CD4-positive, alpha-beta T cell (primary cell): Measurements from ENCODE around the gene ILRUN. TPM values are rescaled to one million over a fixed set of nuclear protein-coding genes. Genes with fewer than 3 reads are reported as not detected.
"Not testable (repeated sequence)": the region's sequence is repeated elsewhere in the genome, so short reads cannot be mapped to it uniquely, and the experiment has no call there.

Source experiments
- ATAC-seq: fragments of 200-7000 bp; cut with Tn5 transposase; one replicate; pipeline ENCODE4 v1.10.0; 2022; ENCODE audit warnings: mild to moderate bottlenecking; ENCODE audit not compliant: poor library complexity
- CTCF ChIA-PET: fragments of 350-600 bp; sonication (Branson Sonifier 250); formaldehyde crosslinking; loops from one replicate; lab custom pipeline; 2021; ENCODE audit warnings: antibody characterized with exemption, inconsistent platforms; lab: Charles Lee
- POLR2A ChIA-PET: fragments of 350-600 bp; sonication (Branson Sonifier 250); formaldehyde crosslinking; loops from one replicate; lab custom pipeline; 2021; ENCODE audit warnings: antibody characterized with exemption, inconsistent platforms; lab: Charles Lee
- DNase-seq, 14 experiments: peaks; one replicate each; pipeline ENCODE4 v3.0.0-alpha.2; 2013 to 2020; ENCODE audit warnings: mixed read lengths in 2 of 14
- H3K27ac ChIP-seq, 2 donors: one replicate each; pipeline versions ENCODE4 v1.5.1 to v1.7.0; 2013; ENCODE audit warnings: low read length in 2 of 2, low read depth in 1 of 2, mild to moderate bottlenecking in 1 of 2
- H3K27me3 ChIP-seq, 2 experiments: 1 replicate in 1 of 2; 2 replicates in 1 of 2; pipeline versions ENCODE4 v1.6.1 to v1.7.0; 2013; ENCODE audit warnings: low read length in 2 of 2, control low read depth in 1 of 2, mild to moderate bottlenecking in 1 of 2, moderate library complexity in 1 of 2; ENCODE audit not compliant: insufficient read depth in 2 of 2, control insufficient read depth in 1 of 2
- H3K36me3 ChIP-seq: one replicate; pipeline ENCODE4 v1.6.1; 2013; ENCODE audit warnings: low read length, control low read depth; ENCODE audit not compliant: insufficient read depth
- H3K4me1 ChIP-seq: one replicate; pipeline ENCODE4 v1.6.1; 2013; ENCODE audit warnings: low read length, control low read depth; ENCODE audit not compliant: insufficient read depth
- H3K4me3 ChIP-seq: one replicate; pipeline ENCODE4 v1.5.1; 2013; ENCODE audit warnings: mild to moderate bottlenecking, low read length, moderate library complexity
- H3K9me3 ChIP-seq, 2 experiments: 1 replicate in 1 of 2; 2 replicates in 1 of 2; pipeline versions ENCODE4 v1.6.1 to v1.7.0; 2013; ENCODE audit warnings: low read length in 2 of 2, mild to moderate bottlenecking in 2 of 2, control low read depth in 1 of 2, moderate library complexity in 1 of 2; ENCODE audit not compliant: control insufficient read depth in 1 of 2, insufficient read depth in 1 of 2
- H3K27ac Mint-ChIP-seq: one replicate; pipeline ENCODE4 v1.8.0; 2020; ENCODE audit warnings: mixed read lengths
- H3K27me3 Mint-ChIP-seq: one replicate; pipeline ENCODE4 v1.8.0; 2021; ENCODE audit warnings: mixed read lengths
- H3K36me3 Mint-ChIP-seq: one replicate; pipeline ENCODE4 v1.8.0; 2021; ENCODE audit warnings: low read depth, mixed read lengths
- H3K4me1 Mint-ChIP-seq: one replicate; pipeline ENCODE4 v1.8.0; 2021; ENCODE audit warnings: low read depth, mixed read lengths
- H3K4me3 Mint-ChIP-seq: one replicate; pipeline ENCODE4 v1.8.0; 2020; ENCODE audit warnings: mild to moderate bottlenecking, mixed read lengths
- H3K9me3 Mint-ChIP-seq: one replicate; pipeline ENCODE4 v1.8.0; 2020; ENCODE audit warnings: mixed read lengths
- intact Hi-C, 2 experiments: fragments of 100-400 bp; cut with DNase I in 1 of 2; cut with micrococcal nuclease in 1 of 2; formaldehyde crosslinking; loops; one replicate each; pipeline versions ENCODE4 v1.15.1 to v1.9.0; 2023 to 2025; cut with DNase I, micrococcal nuclease
- total RNA-seq, 174 experiments: library from RNA in 2 of 174; stranded (reverse) in 2 of 174; gene quantifications; one replicate each; pipeline ENCODE4 v1.2.3 and lab custom pipeline; 2021 to 2026
- TF ChIP-seq, protein P1 (sequence below): fragments of 200-600 bp; IDR thresholded peaks from one replicate; pipeline ENCODE4 v1.8.0; 2022; ENCODE audit warnings: antibody characterized with exemption, mild to moderate bottlenecking

ILRUN gene
- total RNA-seq, 2 experiments from 2014 or later, result 44.9 to 49.4 TPM

DNA sequence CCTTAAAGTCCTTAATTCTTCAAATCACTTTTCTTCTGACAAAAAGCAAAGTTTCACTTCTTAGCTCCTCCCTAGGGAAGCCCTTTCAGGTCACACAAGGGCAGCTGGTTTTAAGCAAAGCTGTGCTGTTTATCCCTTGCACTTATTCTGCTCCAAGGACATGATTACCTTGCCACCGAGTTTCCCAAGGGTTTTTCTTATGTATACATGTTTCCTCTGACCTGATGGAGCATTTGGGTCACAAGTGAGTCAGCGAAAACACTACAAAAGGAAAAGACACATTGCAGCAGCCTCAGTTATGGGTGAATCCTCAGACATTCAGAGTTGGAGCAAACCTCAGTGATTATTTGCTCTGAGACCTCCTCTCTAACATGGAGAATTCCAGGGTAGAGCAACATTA, 26.6 kb upstream of the ILRUN start:
- no peak overlapping the region for H3K27ac Mint-ChIP-seq
- no peaks in the 10 kb centered on the region for H3K36me3 Mint-ChIP-seq
- intact Hi-C loops, result no loop called here

DNA sequence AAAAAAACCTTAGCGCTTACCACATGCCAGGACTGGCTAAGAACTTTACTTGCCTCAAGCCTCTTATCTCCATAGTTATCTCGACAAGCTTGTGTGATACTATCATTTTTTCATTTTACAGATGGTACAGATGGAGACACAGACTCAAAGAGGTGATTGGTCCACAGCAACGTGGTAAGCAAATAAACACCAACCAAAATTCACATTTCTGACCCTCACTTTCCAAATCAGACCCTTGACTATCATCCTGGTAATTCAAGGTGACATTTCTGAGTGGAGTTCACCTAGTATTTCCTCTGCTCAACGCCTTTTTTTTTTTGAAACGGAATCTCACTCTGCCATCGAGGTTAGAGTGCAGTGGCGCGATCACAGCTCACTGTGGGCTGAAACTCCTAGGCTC, 25.9 kb upstream of the ILRUN start:
- Histone ChIP-seq H3K9me3 (no peaks in the 10 kb centered on the region), H3K27ac (no peak overlapping the region), H3K27me3 (no peaks in the 10 kb centered on the region), H3K36me3 (no peaks in the 10 kb centered on the region), H3K4me1 (no peaks in the 10 kb centered on the region), H3K4me3 (no peak overlapping the region)
- H3K4me3 Mint-ChIP-seq, result no peak overlapping the region
- ChIA-PET POLR2A (no interaction called here), CTCF (interaction anchor here (1.1 kb wide), 1 partner anchor 23 kb away, joined by 3 read pairs; no protein-coding TSS in a partner anchor)
- no peaks in the 10 kb centered on the region for H3K27me3 Mint-ChIP-seq
- no peaks in the 10 kb centered on the region for H3K9me3 Mint-ChIP-seq
- H3K36me3 Mint-ChIP-seq, result no peaks in the 10 kb centered on the region
- intact Hi-C loops, result no loop called here
- TF ChIP-seq, protein P1, sequence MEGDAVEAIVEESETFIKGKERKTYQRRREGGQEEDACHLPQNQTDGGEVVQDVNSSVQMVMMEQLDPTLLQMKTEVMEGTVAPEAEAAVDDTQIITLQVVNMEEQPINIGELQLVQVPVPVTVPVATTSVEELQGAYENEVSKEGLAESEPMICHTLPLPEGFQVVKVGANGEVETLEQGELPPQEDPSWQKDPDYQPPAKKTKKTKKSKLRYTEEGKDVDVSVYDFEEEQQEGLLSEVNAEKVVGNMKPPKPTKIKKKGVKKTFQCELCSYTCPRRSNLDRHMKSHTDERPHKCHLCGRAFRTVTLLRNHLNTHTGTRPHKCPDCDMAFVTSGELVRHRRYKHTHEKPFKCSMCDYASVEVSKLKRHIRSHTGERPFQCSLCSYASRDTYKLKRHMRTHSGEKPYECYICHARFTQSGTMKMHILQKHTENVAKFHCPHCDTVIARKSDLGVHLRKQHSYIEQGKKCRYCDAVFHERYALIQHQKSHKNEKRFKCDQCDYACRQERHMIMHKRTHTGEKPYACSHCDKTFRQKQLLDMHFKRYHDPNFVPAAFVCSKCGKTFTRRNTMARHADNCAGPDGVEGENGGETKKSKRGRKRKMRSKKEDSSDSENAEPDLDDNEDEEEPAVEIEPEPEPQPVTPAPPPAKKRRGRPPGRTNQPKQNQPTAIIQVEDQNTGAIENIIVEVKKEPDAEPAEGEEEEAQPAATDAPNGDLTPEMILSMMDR, result no peak
- no peak overlapping the region for H3K27ac Mint-ChIP-seq
- H3K4me1 Mint-ChIP-seq, result no peaks in the 10 kb centered on the region
- DNase-seq (no peak), ATAC-seq (no peak)

More for the DNA sequence above, 26.6 kb upstream of the ILRUN start:
- Mint-ChIP-seq H3K4me3 (no peak overlapping the region), H3K9me3 (no peaks in the 10 kb centered on the region), H3K27me3 (no peaks in the 10 kb centered on the region), H3K4me1 (no peaks in the 10 kb centered on the region)
- no peaks in the 10 kb centered on the region for H3K27me3 ChIP-seq
- ChIA-PET CTCF (no interaction called here), POLR2A (no interaction called here)
- H3K9me3 ChIP-seq, result no peaks in the 10 kb centered on the region
- TF ChIP-seq, protein P1, result no peak
- no peak overlapping the region for H3K4me3 ChIP-seq
- no peaks in the 10 kb centered on the region for H3K4me1 ChIP-seq
- H3K27ac ChIP-seq, result no peak overlapping the region
- H3K36me3 ChIP-seq, result no peaks in the 10 kb centered on the region
- no peak for ATAC-seq
- DNase-seq, result no peak

DNA sequence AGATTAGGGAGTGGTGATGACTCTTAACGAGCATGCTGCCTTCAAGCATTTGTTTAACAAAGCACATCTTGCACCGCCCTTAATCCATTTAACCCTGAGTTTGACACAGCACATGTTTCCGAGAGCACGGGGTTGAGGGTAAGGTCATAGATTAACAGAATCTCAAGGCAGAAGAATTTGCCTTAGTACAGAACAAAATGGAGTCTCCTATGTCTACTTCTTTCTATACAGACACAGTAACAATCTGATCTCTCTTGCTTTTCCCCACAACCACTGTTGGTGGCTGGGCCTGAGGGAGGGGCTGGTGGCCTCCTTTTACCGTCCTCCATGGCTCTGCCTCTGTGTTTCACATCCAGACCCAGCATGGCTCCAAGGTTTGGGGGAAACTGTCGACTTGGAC, 23.6 kb upstream of the ILRUN start:
- H3K27me3 Mint-ChIP-seq, H3K9me3 Mint-ChIP-seq, intact Hi-C loops, DNase-seq, H3K27ac Mint-ChIP-seq, CTCF ChIA-PET, H3K4me3 ChIP-seq, ATAC-seq, H3K4me3 Mint-ChIP-seq, H3K4me1 Mint-ChIP-seq, H3K36me3 Mint-ChIP-seq, H3K9me3 ChIP-seq, H3K27ac ChIP-seq, H3K36me3 ChIP-seq, POLR2A ChIA-PET, H3K27me3 ChIP-seq, H3K4me1 ChIP-seq: not testable (repeated sequence)

DNA sequence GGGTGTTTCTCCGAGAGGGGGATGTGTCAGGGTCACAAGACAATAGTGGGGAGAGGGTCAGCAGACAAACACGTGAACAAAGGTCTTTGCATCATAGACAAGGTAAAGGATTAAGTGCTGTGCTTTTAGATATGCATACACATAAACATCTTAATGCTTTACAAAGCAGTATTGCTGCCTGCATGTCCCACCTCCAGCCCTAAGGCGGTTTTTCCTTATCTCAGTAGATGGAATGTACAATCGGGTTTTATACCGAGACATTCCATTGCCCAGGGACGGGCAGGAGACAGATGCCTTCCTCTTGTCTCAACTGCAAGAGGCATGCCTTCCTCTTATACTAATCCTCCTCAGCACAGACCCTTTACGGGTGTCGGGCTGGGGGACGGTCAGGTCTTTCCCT, 23.1 kb upstream of the ILRUN start:
- H3K4me3 ChIP-seq, POLR2A ChIA-PET, H3K27ac Mint-ChIP-seq, H3K36me3 Mint-ChIP-seq, H3K36me3 ChIP-seq, CTCF ChIA-PET, H3K9me3 ChIP-seq, H3K4me1 Mint-ChIP-seq, intact Hi-C loops, H3K4me1 ChIP-seq, H3K4me3 Mint-ChIP-seq, DNase-seq, ATAC-seq, H3K27me3 Mint-ChIP-seq, H3K9me3 Mint-ChIP-seq, H3K27ac ChIP-seq, H3K27me3 ChIP-seq: not testable (repeated sequence)
